ENCODE results near the gene TUBB.
"Not testable (repeated sequence)": the region's sequence is repeated elsewhere in the genome, so short reads cannot be mapped to it uniquely, and the experiment has no call there.

The TUBB gene

DNA sequence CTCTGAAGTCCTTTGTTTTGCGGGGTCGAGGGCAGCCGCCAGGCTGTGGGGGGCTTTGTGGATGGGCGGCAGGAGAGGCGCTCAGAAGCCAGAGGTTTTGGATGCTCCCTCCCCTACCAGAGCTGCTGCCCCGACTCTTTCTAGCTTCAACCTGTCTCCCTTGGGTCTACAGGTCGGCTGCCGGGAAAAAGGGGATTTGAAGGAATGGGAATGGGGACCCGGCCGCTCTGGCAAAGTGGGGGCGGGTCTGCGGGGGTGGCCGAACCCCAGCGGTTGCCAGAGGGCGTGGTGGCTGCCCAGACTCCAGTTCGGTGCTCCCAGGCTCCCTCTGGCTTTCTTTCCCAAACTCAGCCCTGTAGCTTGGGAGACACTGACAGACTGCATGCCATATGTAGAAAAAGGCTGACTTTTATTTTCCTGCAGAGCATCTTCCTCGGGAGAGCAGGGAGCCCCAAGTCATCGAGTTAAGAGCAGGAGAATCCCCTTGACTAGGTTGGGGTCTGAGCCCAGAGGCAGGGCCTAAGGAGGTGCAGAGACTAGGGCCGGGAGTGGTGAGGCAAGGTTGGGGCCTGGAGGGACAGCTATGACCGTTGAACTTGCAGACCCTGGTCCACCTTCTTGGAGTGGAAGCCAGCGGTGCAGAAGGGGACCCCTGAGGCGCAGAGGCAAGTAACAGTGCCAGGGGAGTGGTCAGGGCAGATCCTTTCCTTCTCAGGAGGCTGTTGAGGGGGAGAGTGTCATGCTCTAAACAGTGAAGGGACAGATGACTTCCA, 32.3 kb upstream of the TUBB start:
- DNase-seq, result no peak

DNA sequence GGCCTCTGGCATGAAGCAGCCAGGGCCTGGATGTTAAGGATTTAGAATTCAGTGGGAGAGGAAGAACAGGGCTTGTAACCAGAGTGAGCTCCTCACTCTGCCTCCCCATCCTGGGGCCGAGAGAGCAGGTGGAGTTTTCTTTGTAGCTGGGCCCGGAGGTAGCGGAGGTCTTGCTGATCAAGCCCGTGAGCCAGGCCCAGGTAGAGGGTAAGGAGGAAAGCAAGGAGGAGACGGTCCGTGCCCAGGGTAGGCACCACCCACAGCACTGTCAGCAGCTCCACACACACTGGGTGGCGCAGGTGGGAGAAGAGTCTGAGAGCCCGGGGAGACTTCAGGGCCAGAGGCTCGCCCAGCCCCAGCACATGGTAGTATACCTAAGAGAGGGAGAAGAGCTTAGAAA, 31.6 kb upstream of the TUBB start:
- no peak for DNase-seq

DNA sequence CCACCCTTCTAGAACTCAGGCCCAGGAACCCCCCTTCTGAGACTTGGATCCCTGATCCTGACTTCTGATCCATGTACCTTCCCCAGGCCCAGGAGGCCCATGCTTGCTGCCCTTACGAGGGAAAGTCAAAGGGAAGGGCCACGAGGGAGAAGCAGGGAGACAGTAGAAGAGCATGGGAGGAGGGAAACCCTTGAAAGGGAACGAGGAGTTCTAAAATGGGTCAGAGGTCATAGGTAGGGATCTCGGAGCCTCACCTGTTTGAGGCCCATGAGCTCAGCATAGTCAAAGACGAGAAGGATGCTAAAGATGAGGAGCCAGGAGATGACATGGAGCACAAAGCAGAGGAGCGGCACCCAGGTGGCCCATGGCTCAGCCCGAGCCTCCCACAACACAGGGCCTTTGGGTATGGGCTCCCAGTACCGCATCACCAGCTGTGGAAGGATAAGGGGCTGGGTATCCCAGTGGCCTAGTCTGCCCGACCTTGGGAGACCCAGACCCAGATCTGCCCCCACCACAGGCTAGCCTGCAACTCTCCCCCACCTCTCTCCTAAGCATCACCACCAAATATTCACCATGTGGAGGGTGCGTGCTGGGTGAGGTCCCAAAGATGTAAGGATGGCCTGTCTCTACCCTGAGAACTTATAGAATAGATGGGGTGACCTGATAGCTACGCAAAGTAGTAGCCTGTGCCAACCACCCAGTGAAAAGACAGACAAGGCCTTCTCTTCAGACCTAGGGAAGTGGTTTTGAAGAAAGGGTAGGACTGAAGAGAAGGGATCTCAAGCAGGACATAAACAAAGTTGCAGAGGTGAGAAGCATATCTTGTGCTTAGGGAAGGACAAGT, 30.9 kb upstream of the TUBB start:
- DNase-seq, result no peak

DNA sequence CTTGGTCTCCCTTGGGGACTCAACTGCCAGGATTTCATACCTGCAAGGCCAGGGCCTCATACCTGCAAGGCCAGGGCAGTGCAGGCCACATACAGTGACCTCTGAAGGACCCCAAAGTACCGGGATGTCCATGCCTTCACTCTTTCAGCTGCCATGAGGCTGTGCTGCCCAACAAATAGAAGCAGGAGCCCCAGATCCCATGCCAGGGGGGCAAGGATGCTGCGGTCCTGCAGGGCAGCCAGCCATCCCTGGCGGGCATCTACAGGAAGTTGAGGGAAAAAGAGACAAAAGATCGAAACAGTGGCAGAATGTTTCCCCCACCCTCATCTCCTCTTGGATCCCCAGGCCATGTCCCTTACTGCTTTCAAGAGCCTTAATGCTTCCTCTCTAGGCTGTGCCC, 30.2 kb upstream of the TUBB start:
- DNase-seq, result no peak

DNA sequence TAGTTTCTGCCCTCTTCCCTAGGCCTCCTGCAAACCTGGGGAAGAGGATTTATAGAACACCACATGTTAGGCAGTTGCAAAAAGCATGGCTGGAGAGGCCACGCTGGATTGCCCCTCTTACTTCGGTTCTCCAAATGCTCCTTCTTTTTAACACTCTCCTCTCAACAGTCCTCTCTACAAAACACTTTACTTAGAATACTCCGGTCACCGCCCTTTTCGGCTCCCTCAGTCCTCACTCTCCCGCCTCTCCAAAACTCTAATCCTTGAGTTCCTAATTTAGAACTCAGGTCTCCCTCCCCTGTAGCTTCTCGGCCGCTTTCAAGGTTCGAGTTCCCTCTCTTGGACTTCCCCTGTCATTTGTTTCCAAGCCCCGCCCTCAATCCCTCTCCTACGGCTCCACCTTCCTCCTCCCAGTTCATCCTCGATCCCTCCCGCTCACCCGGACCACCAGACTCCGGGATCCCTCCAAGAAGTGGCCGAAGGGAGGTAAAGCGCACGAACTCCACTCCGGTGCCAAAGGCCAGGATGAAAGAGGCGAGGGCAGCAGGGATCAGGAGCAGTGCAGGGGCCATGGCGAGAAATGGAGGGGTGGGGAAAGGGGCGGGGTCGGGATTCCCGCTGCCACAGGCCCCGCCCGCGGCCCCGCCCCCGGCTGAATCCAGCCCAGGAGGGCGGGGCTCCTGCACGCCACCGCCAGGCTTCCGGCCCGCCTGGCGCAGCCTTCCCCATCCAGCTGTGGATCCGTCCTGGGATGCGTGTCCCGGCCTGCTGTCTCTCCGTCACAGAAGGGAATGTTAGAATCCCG, 29.5 kb upstream of the TUBB start, which contains the start of gene NRM:
Gene NRM (minus strand): TSS at position 582 of the 805 bp plus-strand sequence. CDS start 10 bp downstream, at position 572.
- peak; percentile 74 for DNase-seq

DNA sequence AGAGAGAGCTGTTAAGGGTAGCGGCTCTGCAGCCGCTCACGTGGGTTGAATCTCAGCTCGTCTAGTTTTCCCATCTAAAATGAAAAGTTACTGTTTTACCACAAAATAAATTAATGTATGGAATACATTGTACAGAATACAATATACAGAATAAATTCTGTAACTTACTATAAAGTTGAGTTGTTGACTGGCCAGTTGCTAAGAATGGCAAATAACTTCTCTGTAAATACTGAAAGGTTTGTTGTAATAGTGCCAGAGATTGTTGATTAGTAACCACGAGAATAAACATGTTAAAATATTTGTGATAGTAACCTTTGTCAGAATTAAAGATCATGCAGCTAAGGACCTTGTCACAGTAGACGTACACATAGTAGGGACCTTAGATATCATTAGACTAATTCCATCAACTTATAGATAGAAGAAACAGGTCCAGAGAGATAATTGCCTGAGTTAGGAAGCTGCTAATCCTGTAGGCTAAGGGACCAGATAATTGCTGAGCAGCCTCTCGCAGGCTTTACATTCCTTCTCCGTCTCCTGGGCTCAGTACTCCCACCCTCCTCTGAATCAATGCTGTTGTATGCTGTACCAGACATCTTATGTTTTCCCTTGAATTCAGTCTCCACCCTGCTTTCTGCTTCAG, 28.8 kb upstream of the TUBB start:
- no peak for DNase-seq

DNA sequence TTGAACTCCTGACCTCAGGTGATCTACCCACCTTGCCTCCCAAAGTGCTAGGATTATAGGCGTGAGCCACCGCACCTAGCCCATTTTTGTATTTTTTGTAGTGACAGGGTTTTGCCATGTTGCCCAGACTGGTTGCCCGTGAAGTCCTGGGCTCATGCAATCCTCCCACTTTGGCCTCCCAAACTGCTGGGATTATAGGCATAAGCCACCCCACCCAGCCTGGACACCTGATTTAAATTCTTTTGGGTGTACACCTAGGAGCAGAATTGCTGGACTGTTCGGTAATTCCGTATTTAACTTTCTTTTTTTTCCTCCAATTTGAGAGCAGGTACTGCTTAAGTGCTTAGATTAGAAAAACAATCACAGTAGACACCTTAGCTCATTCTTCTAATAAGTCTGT, 23.7 kb upstream of the TUBB start:
- DNase-seq, result no peak

DNA sequence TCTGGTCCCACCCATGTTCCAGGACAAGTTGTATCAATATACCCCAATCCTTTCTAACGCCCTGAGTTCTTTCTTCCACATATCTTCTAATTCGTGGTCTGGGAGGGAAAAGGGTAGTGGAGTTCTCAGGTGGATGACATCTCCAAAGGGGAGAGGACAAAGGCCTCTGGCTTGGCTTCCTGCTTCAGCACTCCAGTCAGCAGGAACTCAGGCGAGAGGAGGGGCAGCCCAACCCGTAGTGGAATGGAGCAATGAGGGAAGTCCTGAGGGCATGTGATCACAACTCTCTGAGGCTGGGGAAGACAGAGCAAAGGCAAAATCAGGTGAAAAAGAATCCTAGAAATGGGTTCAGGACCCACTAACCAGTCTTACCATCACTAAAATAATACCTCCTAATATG, 19.8 kb upstream of the TUBB start:
- DNase-seq, result no peak

DNA sequence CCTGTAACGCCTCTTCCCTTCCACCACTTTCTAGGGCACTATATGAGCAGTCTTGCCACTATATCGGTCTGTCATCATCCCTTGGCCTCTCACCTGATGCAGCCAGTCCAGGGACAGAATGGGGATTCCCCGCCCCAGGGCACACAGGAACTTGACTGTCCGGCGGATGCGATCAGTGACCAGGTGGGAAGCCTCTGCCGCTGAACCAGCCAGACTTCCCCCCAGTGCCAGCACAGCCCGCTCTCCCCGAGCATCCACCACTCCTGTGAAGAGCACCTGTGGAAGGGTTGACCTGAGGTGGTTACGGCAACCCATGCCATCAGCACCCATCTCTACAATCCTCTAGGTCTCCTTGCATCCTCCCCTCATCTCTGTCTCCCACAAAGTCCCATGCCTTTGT, 17.1 kb upstream of the TUBB start:
- no peak for DNase-seq

DNA sequence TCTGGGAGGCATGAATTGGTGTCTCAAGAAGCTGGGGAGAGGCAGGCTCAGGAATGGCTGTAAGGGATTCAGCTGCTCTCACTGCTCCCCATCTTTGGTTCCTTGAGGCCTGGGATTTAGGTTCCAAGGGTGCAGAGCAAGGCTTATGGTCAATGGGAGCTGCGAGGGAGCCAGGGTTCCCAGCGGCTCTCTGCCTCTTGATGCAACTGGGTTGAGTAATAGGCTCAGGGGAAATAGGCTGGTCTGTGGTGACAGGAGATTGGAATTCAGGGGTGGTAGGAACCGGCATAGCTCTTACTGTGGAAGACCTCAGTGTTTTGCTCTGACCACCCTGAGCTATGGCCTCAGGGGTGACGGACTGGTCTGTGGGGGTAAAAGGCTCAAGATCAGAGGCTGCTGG, 16.3 kb upstream of the TUBB start:
- no peak for DNase-seq

DNA sequence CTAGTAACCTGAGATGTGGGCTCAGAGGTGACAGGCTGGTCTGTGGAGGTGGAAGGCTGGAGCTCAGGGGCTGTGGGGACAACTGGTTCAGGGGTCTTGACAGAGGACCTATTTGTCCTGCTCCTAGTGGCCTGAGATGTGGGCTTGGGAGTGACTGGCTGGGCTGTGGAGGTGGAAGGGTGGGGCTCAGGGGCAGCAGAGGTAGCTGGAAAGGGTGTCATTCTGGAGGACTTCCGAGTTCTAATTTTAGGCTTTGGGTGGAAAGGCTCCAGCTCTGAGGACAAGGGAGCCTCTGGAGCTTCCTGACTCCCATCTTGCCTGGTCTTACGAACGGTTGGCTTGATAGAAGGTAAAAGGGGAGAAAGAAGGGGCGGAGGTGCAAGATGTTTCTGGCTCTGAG, 14.5 kb upstream of the TUBB start:
- DNase-seq, result no peak

DNA sequence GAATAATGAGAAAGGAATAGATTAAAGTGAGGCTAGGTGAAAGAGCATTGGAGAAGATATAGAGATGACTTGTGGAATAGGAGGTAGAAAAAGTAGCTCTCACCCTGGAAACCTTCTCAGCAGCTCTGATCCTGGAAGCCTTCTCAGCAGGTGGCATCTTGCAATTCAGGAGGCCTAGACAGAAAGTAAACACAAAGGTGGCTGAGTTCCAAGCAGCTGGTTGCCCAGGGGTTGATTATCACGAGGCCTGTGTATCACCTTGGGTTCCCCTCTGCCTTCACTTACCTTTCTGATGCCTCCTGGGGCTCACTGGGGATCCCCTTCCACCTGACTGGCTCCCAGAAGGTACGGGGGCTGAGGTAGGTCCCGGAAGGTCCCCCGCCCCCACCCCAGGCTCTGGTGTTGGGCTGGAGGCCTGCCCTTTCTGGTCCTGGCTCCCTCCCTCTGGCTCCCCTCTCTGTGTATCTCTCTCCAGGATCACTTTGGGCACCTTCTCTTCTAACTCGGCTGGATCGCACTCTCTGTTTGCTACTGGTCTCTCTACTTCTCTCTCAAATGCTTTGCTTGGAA, 12.8 kb upstream of the TUBB start:
- no peak for DNase-seq

DNA sequence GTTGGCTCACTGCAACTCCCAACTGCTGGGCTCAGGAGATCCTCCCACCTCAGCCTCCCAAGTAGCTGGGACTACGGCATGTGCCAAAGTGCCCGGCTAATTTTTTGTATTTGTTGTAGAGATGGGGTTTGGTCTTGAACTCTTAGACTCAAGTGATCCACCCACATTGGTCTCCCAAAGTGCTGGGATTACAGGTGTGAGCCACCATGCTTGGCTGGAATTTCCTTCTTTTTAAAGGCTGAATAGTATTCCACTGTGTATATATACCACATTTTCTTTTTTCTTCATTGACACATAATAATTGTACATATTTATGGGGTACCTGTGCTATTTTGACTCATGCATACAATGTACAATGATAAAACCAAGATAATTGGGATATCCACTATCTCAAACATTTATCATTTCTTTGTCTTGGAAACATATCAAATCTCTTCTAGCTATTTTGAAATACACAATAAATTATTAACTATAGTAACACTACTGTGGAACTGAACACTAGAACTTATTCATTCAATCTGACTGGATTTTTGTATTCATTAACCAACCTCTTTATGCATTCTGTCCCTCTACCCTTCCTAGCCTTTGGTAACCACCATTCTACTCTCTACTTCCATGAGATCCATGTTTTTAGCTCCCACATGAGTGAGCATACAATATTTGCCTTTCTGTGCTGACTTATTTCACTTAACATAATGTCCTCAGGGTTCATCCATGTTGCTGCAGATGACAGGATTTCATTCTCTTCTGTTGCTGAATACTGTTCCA, 10.9 kb upstream of the TUBB start:
- DNase-seq, result no peak

DNA sequence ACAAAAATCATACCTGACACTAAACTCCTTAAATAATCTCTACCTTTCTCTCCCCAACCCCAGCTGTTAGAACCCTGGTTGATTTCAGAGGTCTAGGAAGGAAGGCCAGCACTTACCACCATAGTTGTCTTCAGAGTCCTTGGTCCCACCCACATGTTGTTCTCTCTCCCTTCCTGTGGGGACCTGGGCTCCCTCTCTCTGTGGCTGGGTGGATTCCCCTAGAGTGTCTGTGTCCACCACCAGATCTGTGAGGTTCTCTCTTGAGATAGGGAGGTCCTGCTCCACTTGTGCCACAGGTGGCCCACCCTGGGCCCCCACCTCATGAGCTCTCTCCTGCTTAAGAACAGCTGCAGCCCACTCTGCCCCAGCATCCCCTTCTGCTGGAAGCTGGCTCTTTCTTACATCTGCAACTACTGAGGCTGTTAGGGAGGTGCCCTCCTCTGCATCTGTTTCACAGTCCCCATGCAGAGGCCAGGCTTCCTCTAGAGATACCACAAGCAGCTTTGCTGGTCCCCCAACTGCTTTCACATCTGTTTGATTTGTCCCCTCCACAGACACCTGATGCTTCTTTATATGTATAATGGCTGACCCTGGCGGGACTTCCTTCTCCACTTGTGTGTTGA, 8.3 kb upstream of the TUBB start:
- no peak for DNase-seq

DNA sequence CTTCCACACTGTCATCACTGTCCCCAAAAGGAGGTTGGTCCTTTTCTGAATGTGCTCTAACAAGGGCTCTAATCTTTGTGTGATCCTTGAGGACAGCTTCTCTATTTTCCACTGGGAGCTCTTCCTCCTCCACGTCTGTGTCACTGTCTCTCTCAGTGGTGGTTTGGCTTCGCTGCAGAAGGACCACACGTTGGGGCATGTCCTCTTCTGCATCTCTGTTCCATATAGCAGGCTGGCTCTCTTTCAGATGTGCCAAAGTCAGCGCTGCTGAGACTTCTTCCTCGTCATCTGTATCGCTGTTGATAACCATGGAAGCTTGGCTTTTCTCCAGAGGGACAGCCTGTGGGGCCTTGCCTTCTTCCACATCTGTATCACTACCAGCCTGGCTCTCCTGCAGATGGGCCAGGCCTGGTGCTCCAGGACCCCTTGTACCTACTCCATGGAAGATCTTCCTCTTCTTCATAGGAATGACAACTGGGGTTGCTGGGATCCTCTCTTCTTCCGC, 7.7 kb upstream of the TUBB start:
- no peak for DNase-seq

DNA sequence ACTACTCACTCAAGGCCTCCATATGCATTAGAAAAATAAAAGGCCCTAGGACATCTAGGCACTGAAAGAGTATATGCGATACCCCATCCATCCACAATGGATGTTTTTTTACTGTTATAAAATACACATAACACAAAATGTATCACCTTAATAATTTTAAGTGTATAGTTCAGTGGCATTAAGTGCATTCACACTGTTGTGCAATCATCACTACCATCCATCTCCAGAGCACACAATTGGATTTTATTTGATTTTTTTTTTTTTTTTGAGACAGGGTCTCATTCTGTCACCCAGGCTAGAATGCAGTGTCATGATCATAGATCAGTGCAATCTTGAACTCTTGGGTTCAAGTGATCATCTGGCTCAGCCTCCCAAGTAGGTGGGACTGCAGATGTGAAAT, 5.9 kb upstream of the TUBB start:
- no peak for DNase-seq

DNA sequence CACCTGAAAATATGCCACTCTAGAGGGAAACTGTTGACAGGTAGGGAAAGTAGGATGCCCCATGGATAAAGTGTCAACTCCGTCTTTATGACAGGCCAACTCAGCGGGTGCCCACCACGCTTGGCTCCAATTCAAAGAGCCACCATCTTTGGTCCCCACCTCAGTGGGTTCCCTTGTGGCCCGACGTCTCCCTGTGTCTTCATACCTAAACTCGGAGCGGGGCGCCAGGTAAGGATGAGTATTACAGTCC, 3.3 kb upstream of the TUBB start:
- no peak for DNase-seq

DNA sequence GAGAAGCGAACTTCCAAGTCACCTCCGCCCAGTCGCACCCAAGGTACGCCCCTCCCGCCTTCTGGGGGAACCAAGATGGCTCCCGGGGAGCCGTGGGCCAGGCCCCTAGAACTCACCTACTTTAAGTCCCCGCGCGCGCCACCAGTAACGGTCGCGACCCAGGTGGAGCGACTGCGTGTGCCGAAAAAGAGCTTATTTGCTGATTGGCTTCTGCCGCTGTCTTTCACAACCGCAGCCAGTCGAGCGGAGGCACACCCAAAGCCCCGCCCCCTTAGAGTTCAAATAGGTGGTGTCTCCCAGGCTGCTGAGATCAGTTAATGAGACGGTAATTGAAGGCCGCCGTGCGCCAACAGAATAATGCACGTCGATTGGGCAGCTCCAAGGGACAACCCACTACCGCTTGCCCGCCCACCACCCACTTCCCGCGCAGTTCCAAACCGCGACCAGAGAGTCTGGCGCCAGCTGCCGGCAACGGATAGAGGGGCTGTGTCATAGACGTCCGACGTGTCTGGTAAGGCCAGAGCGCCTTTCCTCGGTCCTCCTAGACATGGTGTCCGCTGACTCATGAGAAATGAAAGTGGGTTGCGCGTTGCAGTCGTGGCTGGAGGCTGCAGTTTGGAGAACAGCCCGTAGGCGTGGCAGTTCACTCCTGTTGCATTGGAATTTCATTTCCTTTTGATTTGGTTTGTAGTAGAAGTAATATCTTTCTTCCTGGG, 2.9 kb upstream of the TUBB start, which contains the start of gene MDC1:
Gene MDC1 (minus strand): TSS at position 153 of the 716 bp plus-strand sequence. CDS start 2,106 bp downstream, outside the sequence.
- DNase-seq, result peak; percentile 100

DNA sequence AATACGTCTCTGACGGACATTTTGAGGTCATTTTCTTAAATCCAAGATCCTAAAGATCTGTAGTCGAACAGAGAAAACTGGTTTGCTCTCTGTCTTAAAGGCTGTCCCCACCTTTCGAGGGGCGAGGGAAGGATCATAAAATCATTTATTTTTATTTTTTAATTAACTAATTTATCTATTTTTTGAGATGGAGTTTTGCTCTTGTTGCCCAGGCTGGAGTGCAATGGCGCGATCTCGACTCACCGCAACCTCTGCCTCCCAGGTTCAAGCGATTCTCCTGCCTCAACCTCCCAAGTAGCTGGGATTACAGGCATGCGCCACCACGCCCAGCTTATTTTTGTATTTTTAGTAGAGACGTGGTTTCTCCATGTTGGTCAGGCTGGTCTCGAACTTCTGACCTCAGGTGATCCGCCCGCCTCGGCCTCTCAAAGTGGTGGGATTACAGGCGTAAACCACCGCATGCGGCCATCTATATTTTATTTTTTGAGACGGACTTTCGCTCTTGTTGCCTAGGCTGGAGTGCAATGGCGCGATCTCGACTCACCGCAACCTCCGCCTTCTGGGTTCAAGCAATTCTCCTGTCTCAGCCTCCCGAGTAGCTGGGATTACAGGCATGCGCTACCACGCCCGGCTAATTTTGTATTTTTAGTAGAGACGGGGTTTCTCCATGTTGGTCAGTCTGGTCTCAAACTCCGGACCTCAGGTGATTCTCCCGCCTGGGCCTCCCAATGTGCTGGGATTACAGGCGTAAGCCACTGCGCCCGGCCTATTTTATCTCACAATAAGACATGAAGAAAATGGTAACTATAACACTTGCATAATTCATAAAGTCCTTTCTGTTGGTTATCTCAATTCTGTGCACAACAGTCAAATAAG, 2.1 kb upstream of the TUBB start:
- DNase-seq, result not testable (repeated sequence)
